ENCODE measurements around the gene EXO5.

Gene EXO5

DNA sequence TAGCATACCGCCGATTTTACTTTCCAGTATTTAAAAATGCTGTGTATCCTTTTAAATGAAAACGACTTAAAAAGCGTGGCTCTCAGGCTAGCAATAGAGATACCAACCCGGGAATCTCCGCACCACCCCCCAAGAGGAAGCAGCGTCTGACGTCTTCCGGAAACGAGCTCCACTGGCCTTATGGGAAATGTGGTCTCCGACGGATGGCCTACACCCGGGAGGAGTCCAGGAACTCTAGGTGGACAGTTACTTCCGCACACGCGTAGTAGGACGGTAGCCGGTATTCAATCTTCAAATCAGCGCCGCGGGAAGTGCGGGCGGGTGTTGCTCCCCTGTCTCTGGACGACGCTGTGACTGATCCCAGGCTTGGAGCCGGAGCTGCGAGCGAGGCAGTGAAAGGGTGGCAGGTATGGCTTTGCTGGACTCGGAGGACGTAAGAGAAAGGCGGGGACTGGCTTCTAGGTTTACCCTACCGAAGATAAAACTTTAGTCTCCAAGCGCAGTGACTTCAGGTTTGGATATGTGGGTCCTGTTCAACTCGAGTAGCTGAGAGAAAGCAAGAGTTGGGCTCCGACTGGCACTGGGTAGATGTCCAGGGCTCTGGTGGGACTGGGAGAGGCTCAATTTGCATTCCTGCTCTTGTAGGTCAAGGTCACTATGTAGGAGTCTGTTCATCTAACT lies 23.0 kb downstream of the EXO5 start, which contains the start of gene ZNF684:
ZNF684 (plus strand) TSS at position 257 of the 681 bp plus-strand sequence. CDS start 1,530 bp downstream, outside the sequence.
- TF ChIP-seq, protein P1, sequence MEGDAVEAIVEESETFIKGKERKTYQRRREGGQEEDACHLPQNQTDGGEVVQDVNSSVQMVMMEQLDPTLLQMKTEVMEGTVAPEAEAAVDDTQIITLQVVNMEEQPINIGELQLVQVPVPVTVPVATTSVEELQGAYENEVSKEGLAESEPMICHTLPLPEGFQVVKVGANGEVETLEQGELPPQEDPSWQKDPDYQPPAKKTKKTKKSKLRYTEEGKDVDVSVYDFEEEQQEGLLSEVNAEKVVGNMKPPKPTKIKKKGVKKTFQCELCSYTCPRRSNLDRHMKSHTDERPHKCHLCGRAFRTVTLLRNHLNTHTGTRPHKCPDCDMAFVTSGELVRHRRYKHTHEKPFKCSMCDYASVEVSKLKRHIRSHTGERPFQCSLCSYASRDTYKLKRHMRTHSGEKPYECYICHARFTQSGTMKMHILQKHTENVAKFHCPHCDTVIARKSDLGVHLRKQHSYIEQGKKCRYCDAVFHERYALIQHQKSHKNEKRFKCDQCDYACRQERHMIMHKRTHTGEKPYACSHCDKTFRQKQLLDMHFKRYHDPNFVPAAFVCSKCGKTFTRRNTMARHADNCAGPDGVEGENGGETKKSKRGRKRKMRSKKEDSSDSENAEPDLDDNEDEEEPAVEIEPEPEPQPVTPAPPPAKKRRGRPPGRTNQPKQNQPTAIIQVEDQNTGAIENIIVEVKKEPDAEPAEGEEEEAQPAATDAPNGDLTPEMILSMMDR (IDR thresholded peaks at IDR 0.05; ENCODE audit: low read length, missing control alignments), result no peak
- DNase-seq (ENCODE audit: low read depth), result peak; percentile 96
- peak within 1 kb of the TSS; percentile 92 for H3K4me3 ChIP-seq (replicated peaks; ENCODE audit: low read depth, low read length)

DNA sequence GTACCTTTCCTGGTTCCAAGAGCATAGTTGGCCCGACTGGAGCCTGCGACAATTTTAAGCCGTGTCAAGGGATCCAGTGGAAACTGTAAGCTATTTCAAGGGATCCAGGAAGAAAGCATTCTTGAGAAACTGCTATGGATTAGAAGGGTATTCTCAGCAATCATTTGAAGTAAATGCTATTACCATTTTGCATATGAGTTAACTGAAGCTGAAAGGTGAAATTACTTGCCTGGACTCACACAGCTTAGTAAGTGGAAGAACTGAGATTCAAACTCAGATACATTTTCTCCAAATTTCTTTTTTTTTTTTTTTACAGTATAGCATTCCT lies 23.5 kb downstream of the EXO5 start:
- TF ChIP-seq, protein P1 (IDR thresholded peaks at IDR 0.05; ENCODE audit: low read length, missing control alignments), result no peak
- no peak for DNase-seq (ENCODE audit: low read depth)
- peak overlapping the region; percentile 92 for H3K4me3 ChIP-seq (replicated peaks; ENCODE audit: low read depth, low read length)

DNA sequence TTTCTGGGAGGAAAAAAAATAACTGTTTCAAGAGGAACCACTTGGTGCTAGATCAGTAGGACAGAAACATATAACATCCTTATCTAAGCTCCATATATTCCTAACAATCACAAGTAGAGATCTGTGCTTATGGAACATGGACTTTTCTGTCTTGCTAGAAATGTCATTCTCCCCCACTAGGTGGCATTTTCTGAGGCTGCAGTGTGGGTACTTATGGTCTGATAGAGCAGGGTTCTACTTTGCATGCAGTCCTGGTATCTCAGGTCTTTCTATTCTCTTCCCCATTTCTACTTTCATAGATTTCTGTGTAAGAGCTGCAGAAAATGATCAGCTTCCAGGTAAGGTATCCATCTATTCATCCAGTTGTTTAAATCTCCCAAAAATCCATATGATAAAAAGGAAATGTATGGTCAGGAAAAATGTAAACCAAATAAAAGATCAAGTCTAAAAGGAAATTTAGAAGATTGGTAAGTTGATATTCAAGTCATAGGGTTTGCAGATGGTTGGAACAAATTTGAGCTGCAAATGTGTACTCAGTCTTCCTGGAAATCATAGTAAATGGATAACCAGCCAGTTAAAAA lies 24.4 kb downstream of the EXO5 start:
- peak; percentile 73 for DNase-seq (ENCODE audit: low read depth)
- TF ChIP-seq, protein P1 (IDR thresholded peaks at IDR 0.05; ENCODE audit: low read length, missing control alignments), result peak; percentile 80
- H3K4me3 ChIP-seq (replicated peaks; ENCODE audit: low read depth, low read length), result no peak overlapping the region

DNA sequence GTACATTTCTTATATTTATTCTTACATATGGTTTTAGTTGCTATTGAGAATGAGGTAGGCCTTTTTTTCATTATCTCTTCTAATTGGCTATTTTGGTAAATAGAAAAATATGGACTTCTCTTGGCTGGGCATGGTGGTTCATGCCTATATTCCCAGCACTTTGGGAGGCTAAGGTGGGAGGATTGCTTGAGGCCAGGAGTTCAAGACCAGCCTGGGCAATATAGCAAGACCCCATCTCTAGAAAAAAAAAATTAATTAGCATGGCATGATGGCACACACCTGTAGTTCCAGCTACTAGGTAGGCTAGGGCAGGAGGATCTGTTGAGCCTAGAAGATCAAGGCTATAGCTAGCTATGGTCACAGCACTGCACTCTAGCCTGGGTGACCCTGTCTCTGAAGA lies 26.0 kb downstream of the EXO5 start:
- no peak overlapping the region for H3K4me3 ChIP-seq (replicated peaks; ENCODE audit: low read depth, low read length)
- TF ChIP-seq, protein P1 (IDR thresholded peaks at IDR 0.05; ENCODE audit: low read length, missing control alignments), result no peak
- no peak for DNase-seq (ENCODE audit: low read depth)

DNA sequence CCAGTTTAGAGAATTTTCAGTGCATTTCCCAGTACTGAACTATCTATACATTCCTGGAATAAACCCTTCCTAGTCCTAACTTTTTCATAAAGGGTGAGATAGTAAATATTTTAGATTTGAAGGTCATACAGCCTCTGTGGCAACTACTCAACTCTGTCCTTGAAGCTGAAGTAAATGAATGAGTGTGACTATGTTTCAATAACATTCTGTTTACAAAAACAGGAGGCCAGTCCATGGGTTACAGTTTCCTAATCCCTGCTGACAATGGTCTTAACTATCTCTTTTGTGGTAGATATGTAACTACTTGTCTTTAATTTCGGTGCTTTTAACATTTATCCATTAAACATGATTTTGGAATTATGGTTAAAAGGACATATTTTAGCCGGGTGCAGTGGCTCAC lies 27.2 kb downstream of the EXO5 start:
- TF ChIP-seq, protein P1 (IDR thresholded peaks at IDR 0.05; ENCODE audit: low read length, missing control alignments), result no peak
- no peak for DNase-seq (ENCODE audit: low read depth)
- no peak overlapping the region for H3K4me3 ChIP-seq (replicated peaks; ENCODE audit: low read depth, low read length)

DNA sequence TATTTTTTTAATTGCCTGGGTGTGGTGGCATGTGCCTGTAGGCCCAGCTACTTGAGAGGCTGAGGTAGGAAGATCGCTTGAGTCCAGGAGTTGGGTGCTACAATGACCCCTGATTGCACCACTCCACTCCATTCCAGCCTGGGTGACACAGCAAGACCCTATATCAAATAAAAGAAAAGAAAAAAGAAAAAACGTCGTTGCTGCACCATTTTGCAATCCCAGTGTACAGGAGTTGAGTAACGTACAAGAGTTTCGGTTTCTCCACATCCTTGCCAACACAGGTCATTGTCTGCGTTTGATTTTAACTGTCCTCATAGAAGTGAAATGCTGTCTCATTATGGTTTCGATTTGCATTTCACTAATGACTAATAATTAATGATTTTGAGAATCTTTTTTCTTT lies 30.8 kb downstream of the EXO5 start:
- TF ChIP-seq, protein P1 (IDR thresholded peaks at IDR 0.05; ENCODE audit: low read length, missing control alignments), result no peak
- DNase-seq (ENCODE audit: low read depth), result no peak

DNA sequence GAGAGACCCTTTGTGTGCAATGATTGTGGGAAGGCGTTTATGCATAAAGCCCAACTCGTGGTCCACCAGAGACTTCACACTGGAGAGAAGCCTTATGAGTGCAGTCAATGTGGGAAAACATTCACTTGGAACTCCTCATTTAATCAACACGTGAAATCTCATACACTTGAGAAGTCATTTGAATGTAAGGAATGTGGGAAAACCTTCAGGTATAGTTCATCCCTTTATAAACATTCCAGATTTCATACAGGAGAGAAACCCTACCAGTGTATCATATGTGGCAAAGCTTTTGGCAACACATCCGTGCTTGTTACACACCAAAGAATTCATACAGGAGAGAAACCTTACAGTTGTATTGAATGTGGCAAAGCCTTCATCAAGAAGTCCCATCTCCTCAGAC lies 38.4 kb downstream of the EXO5 start:
- DNase-seq (ENCODE audit: low read depth), result no peak
- TF ChIP-seq, protein P1 (IDR thresholded peaks at IDR 0.05; ENCODE audit: low read length, missing control alignments), result no peak
- H3K4me3 ChIP-seq (replicated peaks; ENCODE audit: low read depth, low read length), result no peak overlapping the region

More for the DNA sequence above, 30.8 kb downstream of the EXO5 start:
- H3K4me3 ChIP-seq (replicated peaks; ENCODE audit: low read depth, low read length), result no peak overlapping the region
